G401 (cell line): ENCODE data around the gene TESK2. TPM values are rescaled to one million over a fixed set of nuclear protein-coding genes. Genes with fewer than 3 reads are reported as not detected.
"Not testable (repeated sequence)": the region's sequence is repeated elsewhere in the genome, so short reads cannot be mapped to it uniquely, and the experiment has no call there.

ENCODE experiments used
- DNase-seq: peaks from one replicate; pipeline ENCODE4 v3.0.0-alpha.2; 2015; ENCODE audit warnings: low spot score
- in situ Hi-C: cut with HindIII; loops from 2 replicates; pipeline ENCODE4 v1.10.0; 2016; ENCODE audit warnings: low sequenced_read_pairs, mixed read lengths
- total RNA-seq: library from RNA; depleted of rRNA; stranded (reverse); fragments of >200 nt; shearing (Covaris generic); gene quantifications from 2 replicates; pipeline ENCODE4 v1.2.3, GENCODE V29; 2014

TESK2 gene
- total RNA-seq, 1 experiment from 2014 or later: 7.6 TPM

GRCh38 chr1:45393718-45394302 lies 97.2 kb downstream of the TESK2 start:
- in situ Hi-C loops: no loop called here
- DNase-seq: no peak

GRCh38 chr1:45386219-45386618 lies 104.7 kb downstream of the TESK2 start:
- DNase-seq: no peak
- in situ Hi-C loops: no loop called here

GRCh38 chr1:45385302-45385701 lies 105.7 kb downstream of the TESK2 start:
- no peak for DNase-seq
- in situ Hi-C loops: no loop called here

GRCh38 chr1:45384213-45384612 lies 106.8 kb downstream of the TESK2 start:
- DNase-seq, in situ Hi-C loops: not testable (repeated sequence)

- in situ Hi-C loops: no loop called here
- DNase-seq: no peak
Measured at GRCh38 chr1:45383191-45383590, 107.8 kb downstream of the TESK2 start.

GRCh38 chr1:45381243-45381642 lies 109.7 kb downstream of the TESK2 start:
- DNase-seq: no peak
- in situ Hi-C loops: no loop called here

GRCh38 chr1:45380730-45381129 lies 110.2 kb downstream of the TESK2 start:
- DNase-seq: no peak
- in situ Hi-C loops: no loop called here

GRCh38 chr1:45380125-45380524 lies 110.8 kb downstream of the TESK2 start:
- in situ Hi-C loops: no loop called here
- DNase-seq: no peak

- in situ Hi-C loops: no loop called here
- DNase-seq: no peak
Measured at GRCh38 chr1:45379524-45379923, 111.4 kb downstream of the TESK2 start.

GRCh38 chr1:45378184-45378583 lies 112.8 kb downstream of the TESK2 start:
- no peak for DNase-seq
- in situ Hi-C loops: no loop called here

- in situ Hi-C loops: no loop called here
- DNase-seq: no peak
Measured at GRCh38 chr1:45375104-45376090, 115.6 kb downstream of the TESK2 start.

GRCh38 chr1:45373573-45373972 lies 117.4 kb downstream of the TESK2 start:
- in situ Hi-C loops: loop anchor here (25.0 kb wide), 1 partner anchor 139 kb away; the partner anchor contains the start of genes CCDC163, MMACHC and PRDX1
- no peak for DNase-seq

- in situ Hi-C loops: loop anchor here (25.0 kb wide), 1 partner anchor 142 kb away; the partner anchor contains the start of genes CCDC163, MMACHC and PRDX1
- no peak for DNase-seq
Measured at GRCh38 chr1:45370575-45370974, 120.4 kb downstream of the TESK2 start.

- peak; percentile 26 for DNase-seq
- in situ Hi-C loops: loop anchor here (25.0 kb wide), 1 partner anchor 147 kb away; the partner anchor contains the start of genes CCDC163, MMACHC and PRDX1
Measured at GRCh38 chr1:45365051-45365450, 125.9 kb downstream of the TESK2 start.

GRCh38 chr1:45364294-45364693 lies 126.7 kb downstream of the TESK2 start:
- DNase-seq: no peak
- in situ Hi-C loops: loop anchor here (25.0 kb wide), 1 partner anchor 148 kb away; the partner anchor contains the start of genes CCDC163, MMACHC and PRDX1

GRCh38 chr1:45360981-45361380 lies 130.0 kb downstream of the TESK2 start:
- in situ Hi-C loops: loop anchor here (25.0 kb wide), 1 partner anchor 151 kb away; the partner anchor contains the start of genes CCDC163, MMACHC and PRDX1
- DNase-seq: not testable (repeated sequence)

- DNase-seq: peak; percentile 77
- in situ Hi-C loops: loop anchor here (25.0 kb wide), 1 partner anchor 152 kb away; the partner anchor contains the start of genes CCDC163, MMACHC and PRDX1
Measured at GRCh38 chr1:45359882-45360513, 131.0 kb downstream of the TESK2 start.

GRCh38 chr1:45356186-45356585 lies 134.8 kb downstream of the TESK2 start:
- no peak for DNase-seq
- in situ Hi-C loops: loop anchor here (25.0 kb wide), 1 partner anchor 156 kb away; the partner anchor contains the start of genes CCDC163, MMACHC and PRDX1

GRCh38 chr1:45355683-45356082 lies 135.3 kb downstream of the TESK2 start:
- DNase-seq: no peak
- in situ Hi-C loops: loop anchor here (25.0 kb wide), 1 partner anchor 157 kb away; the partner anchor contains the start of genes CCDC163, MMACHC and PRDX1
